Endothelial cell of umbilical vein (primary cell): ENCODE data around the gene MMP14. TPM values are rescaled to one million over a fixed set of nuclear protein-coding genes. Genes with fewer than 3 reads are reported as not detected.

ENCODE experiments used
- BruUV-seq: library from RNA; stranded (reverse); fragments of 400-500 nt; replicated peaks from 2 replicates; lab custom pipeline; 2021; lab: Mats Ljungman, UMichigan
- CTCF ChIA-PET: fragments of 300-600, 350-600 bp; sonication (Branson Sonifier 250); formaldehyde crosslinking; loops from one replicate; lab custom pipeline; 2021; ENCODE audit warnings: antibody characterized with exemption, inconsistent platforms; lab: Charles Lee
- POLR2A ChIA-PET: fragments of 300-600, 350-600 bp; sonication (Branson Sonifier 250); formaldehyde crosslinking; loops from one replicate; lab custom pipeline; 2021; ENCODE audit warnings: antibody characterized with exemption, inconsistent platforms; lab: Charles Lee
- DNase-seq: peaks from one replicate; pipeline ENCODE4 v3.0.0-alpha.2; 2011; ENCODE audit warnings: low read depth, low spot score
- FAIRE-seq: peaks from 2 replicates; lab custom pipeline; 2011; peaks lifted over from hg19 to GRCh38; lab: Jason Lieb, UNC
- H2AFZ ChIP-seq: 2 replicates; pipeline ENCODE4 v1.6.0; 2012; ENCODE audit warnings: low read depth, low read length, control low read depth, inconsistent platforms
- H3K27ac ChIP-seq: 2 replicates; pipeline ENCODE4 v1.5.1; 2011; ENCODE audit warnings: low read depth, mild to moderate bottlenecking, control low read depth, low read length, moderate library complexity; ENCODE audit not compliant: insufficient read depth
- H3K27me3 ChIP-seq, 2 experiments: 2 replicates each; pipeline versions ENCODE4 v1.6.0 to v1.6.1; 2011; ENCODE audit warnings: low read length in 2 of 2, mixed read lengths in 1 of 2; ENCODE audit not compliant: control insufficient read depth in 2 of 2, insufficient read depth in 2 of 2
- H3K36me3 ChIP-seq, 2 experiments: 2 replicates in 1 of 2; 3 replicates in 1 of 2; pipeline ENCODE4 v1.5.1; 2011; ENCODE audit warnings: low read length in 2 of 2, mild to moderate bottlenecking in 1 of 2, moderate library complexity in 1 of 2; ENCODE audit not compliant: control insufficient read depth in 2 of 2, insufficient read depth in 2 of 2; ENCODE audit errors: extremely low read depth in 1 of 2
- H3K4me1 ChIP-seq: 3 replicates; pipeline ENCODE4 v1.5.1; 2011; ENCODE audit warnings: mild to moderate bottlenecking, low read length; ENCODE audit not compliant: control insufficient read depth, insufficient read depth; ENCODE audit errors: extremely low read depth
- H3K4me2 ChIP-seq: 2 replicates; pipeline ENCODE4 v1.6.1; 2011; ENCODE audit warnings: low read length, control low read depth, mixed read lengths; ENCODE audit not compliant: insufficient read depth
- H3K4me3 ChIP-seq, 3 experiments: fragments of 200-600 bp in 1 of 3; sonication (generic), shearing (Covaris generic) in 1 of 3; replicated peaks in 1 of 3; 2 replicates each; pipeline ENCODE4 v1.5.1; 2011 to 2016; ENCODE audit warnings: control low read depth in 3 of 3, low read length in 3 of 3, mild to moderate bottlenecking in 2 of 3, inconsistent platforms in 1 of 3, low read depth in 1 of 3, moderate library complexity in 1 of 3; ENCODE audit not compliant: insufficient read depth in 1 of 3
- H3K79me2 ChIP-seq: 2 replicates; pipeline ENCODE4 v1.6.0; 2012; ENCODE audit warnings: low read length, inconsistent platforms; ENCODE audit not compliant: control insufficient read depth, insufficient read depth
- H3K9ac ChIP-seq: replicated peaks from 2 replicates; pipeline ENCODE3; 2011; ENCODE audit warnings: low read length, control low read depth; ENCODE audit not compliant: insufficient read depth; ENCODE audit errors: extremely low read depth
- H3K9me1 ChIP-seq: replicated peaks from 3 replicates; pipeline ENCODE4 v1.6.0; 2011; ENCODE audit warnings: mild to moderate bottlenecking, low read length; ENCODE audit not compliant: control insufficient read depth, insufficient read depth; ENCODE audit errors: extremely low read depth
- H3K9me3 ChIP-seq: replicated peaks from 2 replicates; pipeline ENCODE4 v1.5.1; 2012; ENCODE audit warnings: low read length, inconsistent platforms; ENCODE audit not compliant: control insufficient read depth, insufficient read depth
- H4K20me1 ChIP-seq: replicated peaks from 2 replicates; pipeline ENCODE3; 2011; ENCODE audit warnings: mild to moderate bottlenecking, low read length; ENCODE audit not compliant: control insufficient read depth, insufficient read depth; ENCODE audit errors: extremely low read depth
- CTCF ChIP-seq, 2 donors: IDR thresholded peaks; 1 replicate in 1 of 2; 2 replicates in 1 of 2; pipeline ENCODE4 v1.5.1; 2011; ENCODE audit warnings: low read length in 2 of 2, mild to moderate bottlenecking in 2 of 2, moderate library complexity in 2 of 2, control low read depth in 1 of 2, inconsistent platforms in 1 of 2, low read depth in 1 of 2; ENCODE audit not compliant: insufficient read depth in 1 of 2; ENCODE audit errors: extremely low read depth in 1 of 2
- EZH2 ChIP-seq: IDR thresholded peaks from 2 replicates; pipeline ENCODE4 v1.6.1; 2012; ENCODE audit warnings: borderline replicate concordance, low read depth, mild to moderate bottlenecking, moderate library complexity, low read length, inconsistent platforms; ENCODE audit not compliant: severe bottlenecking
- FOS ChIP-seq: IDR thresholded peaks from 2 replicates; pipeline ENCODE4 v1.6.1; 2011; ENCODE audit warnings: mild to moderate bottlenecking, low read length, moderate library complexity, borderline replicate concordance; ENCODE audit not compliant: insufficient read depth
- GATA2 ChIP-seq: IDR thresholded peaks from 2 replicates; pipeline ENCODE4 v1.7.0; 2011; ENCODE audit warnings: low read depth, mild to moderate bottlenecking, moderate library complexity, mixed read lengths, low read length; ENCODE audit not compliant: insufficient read length, insufficient read depth
- JUN ChIP-seq: IDR thresholded peaks from 2 replicates; pipeline ENCODE4 v1.6.1; 2011; ENCODE audit warnings: borderline replicate concordance, low read depth; ENCODE audit not compliant: insufficient read length, insufficient read depth
- MAX ChIP-seq: IDR thresholded peaks from 2 replicates; pipeline ENCODE4 v1.6.1; 2011; ENCODE audit not compliant: insufficient read depth, insufficient read length
- MYC ChIP-seq: IDR thresholded peaks from one replicate; pipeline ENCODE4 v1.6.1; 2011; ENCODE audit warnings: mild to moderate bottlenecking, low read depth, low read length
- POLR2A ChIP-seq: IDR thresholded peaks from 2 replicates; pipeline ENCODE4 v1.6.1; 2012; ENCODE audit warnings: low read depth, mild to moderate bottlenecking, control low read depth, low read length
- POLR2AphosphoS5 ChIP-seq: IDR thresholded peaks from 2 replicates; pipeline ENCODE4 v1.6.1; 2012; ENCODE audit warnings: low read depth, mild to moderate bottlenecking, control low read depth, low read length, moderate library complexity; ENCODE audit not compliant: insufficient read depth
- dilution Hi-C: fragments of 300-500 bp; cut with MboI; formaldehyde crosslinking; loops from one replicate; pipeline ENCODE4 v1.15.0; 2019; ENCODE audit warnings: low sequenced_read_pairs; ENCODE audit not compliant: extremely low pct_ligation_motif_present
- intact Hi-C: fragments of 100-400 bp; cut with micrococcal nuclease; formaldehyde crosslinking; loops from one replicate; pipeline ENCODE4 v1.10.0; 2022
- polyA plus RNA-seq, 4 experiments: library from polyadenylated mRNA; depleted of rRNA in 3 of 4; stranded (reverse) in 3 of 4; unstranded in 1 of 4; fragments of >200 nt; gene quantifications; 2 replicates each; pipeline versions ENCODE4 v1.2.1 to v1.2.3, GENCODE V29; 2011 to 2012; ENCODE audit warnings: missing spikeins in 1 of 4
- total RNA-seq: library from RNA; stranded (reverse); gene quantifications from 2 replicates; pipeline ENCODE4 v1.2.3, GENCODE V29; 2021

The MMP14 gene
- total and polyA plus RNA-seq, 2 donors (not counting 3 experiments of a cell fraction or from before 2014, with no cell fraction given): 506 to 603 TPM

- Histone ChIP-seq H3K4me3 (peak overlapping the region; percentile 68 to 98 (median 97)), H3K27me3 (no peaks in the 10 kb centered on the region), H4K20me1 (no peaks in the 10 kb centered on the region), H2AFZ (no peak overlapping the region), H3K36me3 (peaks cover 0 to 6% of the 10 kb centered on the region in 2 experiments), H3K9me1 (no peaks in the 10 kb centered on the region), H3K9me3 (no peaks in the 10 kb centered on the region), H3K4me1 (peaks cover 24% of the 10 kb centered on the region), H3K79me2 (peaks cover 22% of the 10 kb centered on the region), H3K9ac (peak overlapping the region; percentile 98), H3K27ac (peak overlapping the region; percentile 92), H3K4me2 (peak overlapping the region; percentile 95)
- DNase-seq: no peak
- no peak for FAIRE-seq
- ChIA-PET POLR2A (interaction anchor here (0.8 kb wide), 2 partner anchors 18 to 47 kb away, joined by 3 to 6 read pairs; no protein-coding TSS in a partner anchor), CTCF (interaction anchor here (0.8 to 12.5 kb wide), 6 partner anchors 9 to 260 kb away, joined by 3 to 214 read pairs (median 4); no protein-coding TSS in a partner anchor)
- intact Hi-C loops: no loop called here
- dilution Hi-C loops: no loop called here
- BruUV-seq: no TSS peak
- TF ChIP-seq POLR2A (no peak), JUN (no peak), EZH2 (no peak), MAX (no peak), MYC (no peak), POLR2AphosphoS5 (no peak), GATA2 (no peak), FOS (no peak), CTCF (IDR thresholded peaks at IDR 0.05; ENCODE audit: extremely low read depth in 1 of 2, insufficient read depth in 1 of 2, low read depth in 1 of 2, low read length in 2 of 2) (no peak)
Measured at GRCh38 chr14:22830443-22831010, 5.9 kb upstream of the MMP14 start.
